GM19438 (cell line): Measurements from ENCODE around the gene VPS26C.

Experiments used
- ATAC-seq: cut with Tn5 transposase; IDR thresholded peaks from one replicate; pipeline ENCODE4 v1.9.1; 2021; ENCODE audit warnings: low read depth; ENCODE audit not compliant: unreplicated experiment

VPS26C gene

GRCh38 chr21:37266515-37267221 is 466 bp downstream of the VPS26C start:
- peak; percentile 4 for ATAC-seq

- no peak for ATAC-seq
These were observed 2.3 kb downstream of the VPS26C start for GRCh38 chr21:37264808-37265207.

GRCh38 chr21:37263827-37264600 is 3.1 kb downstream of the VPS26C start:
- no peak for ATAC-seq

- no peak for ATAC-seq
These were observed 7.7 kb downstream of the VPS26C start for GRCh38 chr21:37259426-37259825.

GRCh38 chr21:37257967-37258877 is 8.9 kb downstream of the VPS26C start:
- peak; percentile 69 for ATAC-seq

GRCh38 chr21:37257511-37257966 is 9.6 kb downstream of the VPS26C start:
- ATAC-seq: peak; percentile 36

GRCh38 chr21:37253991-37254390 is 13.1 kb downstream of the VPS26C start:
- ATAC-seq: no peak

- no peak for ATAC-seq
These were observed 15.9 kb downstream of the VPS26C start for GRCh38 chr21:37251294-37251634.

- no peak for ATAC-seq
These were observed 17.8 kb downstream of the VPS26C start for GRCh38 chr21:37249112-37249904.

- ATAC-seq: no peak
These were observed 18.8 kb downstream of the VPS26C start for GRCh38 chr21:37248298-37248697.

- no peak for ATAC-seq
These were observed 22.0 kb downstream of the VPS26C start for GRCh38 chr21:37245151-37245550.

GRCh38 chr21:37244501-37245095 is 22.5 kb downstream of the VPS26C start:
- no peak for ATAC-seq

GRCh38 chr21:37243961-37244360 is 23.2 kb downstream of the VPS26C start:
- no peak for ATAC-seq

GRCh38 chr21:37241426-37241825 is 25.7 kb downstream of the VPS26C start:
- ATAC-seq: no peak

GRCh38 chr21:37240978-37241377 is 26.2 kb downstream of the VPS26C start:
- no peak for ATAC-seq

- no peak for ATAC-seq
These were observed 29.4 kb downstream of the VPS26C start for GRCh38 chr21:37237764-37238163.

GRCh38 chr21:37237346-37237745 is 29.8 kb downstream of the VPS26C start:
- ATAC-seq: no peak

GRCh38 chr21:37233551-37234146 is 33.5 kb downstream of the VPS26C start:
- no peak for ATAC-seq

- peak; percentile 75 for ATAC-seq
These were observed 34.7 kb downstream of the VPS26C start for GRCh38 chr21:37232274-37233018.
